ENCODE data around the gene PHACTR3.

Gene PHACTR3

GRCh38 chr20:59792300-59792699 lies 188.0 kb downstream of the PHACTR3 start:
- DNase-seq (ENCODE audit: low read depth in 2 of 2): no peak

GRCh38 chr20:59794555-59794954 lies 190.2 kb downstream of the PHACTR3 start:
- no peak for DNase-seq (ENCODE audit: low read depth in 2 of 2)

GRCh38 chr20:59800309-59800708 lies 196.0 kb downstream of the PHACTR3 start:
- no peak for DNase-seq (ENCODE audit: low read depth in 2 of 2)

GRCh38 chr20:59802018-59802417 lies 197.7 kb downstream of the PHACTR3 start:
- DNase-seq (ENCODE audit: low read depth in 2 of 2): no peak

GRCh38 chr20:59802471-59803221 lies 198.3 kb downstream of the PHACTR3 start:
- DNase-seq (ENCODE audit: low read depth in 2 of 2): no peak

GRCh38 chr20:59804347-59804746 lies 200.0 kb downstream of the PHACTR3 start:
- no peak for DNase-seq (ENCODE audit: low read depth in 2 of 2)

GRCh38 chr20:59804871-59805665 lies 200.7 kb downstream of the PHACTR3 start:
- DNase-seq (ENCODE audit: low read depth in 2 of 2): no peak

GRCh38 chr20:59805786-59806577 lies 201.6 kb downstream of the PHACTR3 start:
- DNase-seq (ENCODE audit: low read depth in 2 of 2): no peak

GRCh38 chr20:59806578-59806975 lies 202.2 kb downstream of the PHACTR3 start:
- no peak for DNase-seq (ENCODE audit: low read depth in 2 of 2)

- DNase-seq (ENCODE audit: low read depth in 2 of 2): no peak
Measured at GRCh38 chr20:59807909-59808728, 203.8 kb downstream of the PHACTR3 start.

- no peak for DNase-seq (ENCODE audit: low read depth in 2 of 2)
Measured at GRCh38 chr20:59808729-59809381, 204.5 kb downstream of the PHACTR3 start.

- DNase-seq (ENCODE audit: low read depth in 2 of 2): no peak
Measured at GRCh38 chr20:59809630-59810448, 205.5 kb downstream of the PHACTR3 start.

- no peak for DNase-seq (ENCODE audit: low read depth in 2 of 2)
Measured at GRCh38 chr20:59810449-59811187, 206.3 kb downstream of the PHACTR3 start.

- no peak for DNase-seq (ENCODE audit: low read depth in 2 of 2)
Measured at GRCh38 chr20:59811681-59812171, 207.4 kb downstream of the PHACTR3 start.

GRCh38 chr20:59812286-59813125 lies 208.2 kb downstream of the PHACTR3 start:
- DNase-seq (ENCODE audit: low read depth in 2 of 2): no peak

GRCh38 chr20:59813126-59813947 lies 209.0 kb downstream of the PHACTR3 start:
- no peak for DNase-seq (ENCODE audit: low read depth in 2 of 2)

All from stimulated activated CD8-positive, alpha-beta memory T cell treated with anti-CD3 and anti-CD28 coated beads, Interleukin-2, amount 100 ng/mL, for 1 hour (primary cell).